CD4-positive, alpha-beta T cell (primary cell): ENCODE data around the gene REV3L. TPM values are rescaled to one million over a fixed set of nuclear protein-coding genes. Genes with fewer than 3 reads are reported as not detected.

Experiments used
- ATAC-seq: fragments of 200-7000 bp; cut with Tn5 transposase; one replicate; pipeline ENCODE4 v1.10.0; 2022; ENCODE audit warnings: mild to moderate bottlenecking; ENCODE audit not compliant: poor library complexity
- CTCF ChIA-PET: fragments of 350-600 bp; sonication (Branson Sonifier 250); formaldehyde crosslinking; loops from one replicate; lab custom pipeline; 2021; ENCODE audit warnings: antibody characterized with exemption, inconsistent platforms; lab: Charles Lee
- POLR2A ChIA-PET: fragments of 350-600 bp; sonication (Branson Sonifier 250); formaldehyde crosslinking; loops from one replicate; lab custom pipeline; 2021; ENCODE audit warnings: antibody characterized with exemption, inconsistent platforms; lab: Charles Lee
- DNase-seq, 14 experiments: peaks; one replicate each; pipeline ENCODE4 v3.0.0-alpha.2; 2013 to 2020; ENCODE audit warnings: mixed read lengths in 2 of 14
- H3K27ac ChIP-seq, 2 donors: one replicate each; pipeline versions ENCODE4 v1.5.1 to v1.7.0; 2013; ENCODE audit warnings: low read length in 2 of 2, low read depth in 1 of 2, mild to moderate bottlenecking in 1 of 2
- H3K27me3 ChIP-seq, 2 experiments: 1 replicate in 1 of 2; 2 replicates in 1 of 2; pipeline versions ENCODE4 v1.6.1 to v1.7.0; 2013; ENCODE audit warnings: low read length in 2 of 2, control low read depth in 1 of 2, mild to moderate bottlenecking in 1 of 2, moderate library complexity in 1 of 2; ENCODE audit not compliant: insufficient read depth in 2 of 2, control insufficient read depth in 1 of 2
- H3K36me3 ChIP-seq: one replicate; pipeline ENCODE4 v1.6.1; 2013; ENCODE audit warnings: low read length, control low read depth; ENCODE audit not compliant: insufficient read depth
- H3K4me1 ChIP-seq: one replicate; pipeline ENCODE4 v1.6.1; 2013; ENCODE audit warnings: low read length, control low read depth; ENCODE audit not compliant: insufficient read depth
- H3K4me3 ChIP-seq: one replicate; pipeline ENCODE4 v1.5.1; 2013; ENCODE audit warnings: mild to moderate bottlenecking, low read length, moderate library complexity
- H3K9me3 ChIP-seq, 2 experiments: 1 replicate in 1 of 2; 2 replicates in 1 of 2; pipeline versions ENCODE4 v1.6.1 to v1.7.0; 2013; ENCODE audit warnings: low read length in 2 of 2, mild to moderate bottlenecking in 2 of 2, control low read depth in 1 of 2, moderate library complexity in 1 of 2; ENCODE audit not compliant: control insufficient read depth in 1 of 2, insufficient read depth in 1 of 2
- H3K27ac Mint-ChIP-seq: one replicate; pipeline ENCODE4 v1.8.0; 2020; ENCODE audit warnings: mixed read lengths
- H3K27me3 Mint-ChIP-seq: one replicate; pipeline ENCODE4 v1.8.0; 2021; ENCODE audit warnings: mixed read lengths
- H3K36me3 Mint-ChIP-seq: one replicate; pipeline ENCODE4 v1.8.0; 2021; ENCODE audit warnings: low read depth, mixed read lengths
- H3K4me1 Mint-ChIP-seq: one replicate; pipeline ENCODE4 v1.8.0; 2021; ENCODE audit warnings: low read depth, mixed read lengths
- H3K4me3 Mint-ChIP-seq: one replicate; pipeline ENCODE4 v1.8.0; 2020; ENCODE audit warnings: mild to moderate bottlenecking, mixed read lengths
- H3K9me3 Mint-ChIP-seq: one replicate; pipeline ENCODE4 v1.8.0; 2020; ENCODE audit warnings: mixed read lengths
- intact Hi-C, 2 experiments: fragments of 100-400 bp; cut with DNase I in 1 of 2; cut with micrococcal nuclease in 1 of 2; formaldehyde crosslinking; loops; one replicate each; pipeline versions ENCODE4 v1.15.1 to v1.9.0; 2023 to 2025; cut with DNase I, micrococcal nuclease
- total RNA-seq, 174 experiments: library from RNA in 2 of 174; stranded (reverse) in 2 of 174; gene quantifications; one replicate each; pipeline ENCODE4 v1.2.3 and lab custom pipeline; 2021 to 2026
- TF ChIP-seq, protein P1 (sequence below): fragments of 200-600 bp; IDR thresholded peaks from one replicate; pipeline ENCODE4 v1.8.0; 2022; ENCODE audit warnings: antibody characterized with exemption, mild to moderate bottlenecking

The REV3L gene
- total RNA-seq, 2 experiments from 2014 or later, result 17.0 to 20.6 TPM

DNA sequence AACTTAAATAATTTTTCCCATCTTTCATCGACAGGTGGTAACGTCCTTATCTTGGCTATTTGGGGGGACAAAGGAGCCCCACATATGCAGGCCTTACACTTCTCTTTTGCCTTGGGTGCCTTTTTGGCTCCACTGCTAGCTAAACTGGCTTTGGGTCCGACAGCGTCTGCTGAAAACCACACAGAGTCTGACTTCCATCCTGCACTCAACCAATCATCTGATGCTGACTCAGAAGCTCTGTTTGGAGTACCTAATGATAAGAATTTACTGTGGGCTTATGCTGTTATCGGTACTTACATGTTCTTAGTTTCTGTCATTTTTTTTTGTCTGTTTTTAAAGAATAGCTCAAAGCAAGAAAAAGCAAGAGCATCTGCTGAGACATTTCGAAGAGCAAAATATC is 217.2 kb downstream of the REV3L start:
- no peaks in the 10 kb centered on the region for H3K9me3 Mint-ChIP-seq
- ATAC-seq (no peak), DNase-seq (no peak)
- no peak overlapping the region for H3K27ac Mint-ChIP-seq
- CTCF ChIA-PET, result no interaction called here
- H3K4me3 Mint-ChIP-seq, result no peak overlapping the region
- peaks cover 0 to 6% of the 10 kb centered on the region in 2 experiments for H3K9me3 ChIP-seq
- no peak overlapping the region for H3K4me3 ChIP-seq
- POLR2A ChIA-PET, result no interaction called here
- peaks cover 75% of the 10 kb centered on the region for H3K36me3 Mint-ChIP-seq
- intact Hi-C loops, result no loop called here
- H3K4me1 ChIP-seq, result peaks cover 8% of the 10 kb centered on the region
- H3K36me3 ChIP-seq, result peaks cover 54% of the 10 kb centered on the region
- no peaks in the 10 kb centered on the region for H3K27me3 Mint-ChIP-seq
- peaks cover 42% of the 10 kb centered on the region for H3K4me1 Mint-ChIP-seq
- H3K27me3 ChIP-seq, result no peaks in the 10 kb centered on the region
- no peak overlapping the region for H3K27ac ChIP-seq
- TF ChIP-seq, protein P1, sequence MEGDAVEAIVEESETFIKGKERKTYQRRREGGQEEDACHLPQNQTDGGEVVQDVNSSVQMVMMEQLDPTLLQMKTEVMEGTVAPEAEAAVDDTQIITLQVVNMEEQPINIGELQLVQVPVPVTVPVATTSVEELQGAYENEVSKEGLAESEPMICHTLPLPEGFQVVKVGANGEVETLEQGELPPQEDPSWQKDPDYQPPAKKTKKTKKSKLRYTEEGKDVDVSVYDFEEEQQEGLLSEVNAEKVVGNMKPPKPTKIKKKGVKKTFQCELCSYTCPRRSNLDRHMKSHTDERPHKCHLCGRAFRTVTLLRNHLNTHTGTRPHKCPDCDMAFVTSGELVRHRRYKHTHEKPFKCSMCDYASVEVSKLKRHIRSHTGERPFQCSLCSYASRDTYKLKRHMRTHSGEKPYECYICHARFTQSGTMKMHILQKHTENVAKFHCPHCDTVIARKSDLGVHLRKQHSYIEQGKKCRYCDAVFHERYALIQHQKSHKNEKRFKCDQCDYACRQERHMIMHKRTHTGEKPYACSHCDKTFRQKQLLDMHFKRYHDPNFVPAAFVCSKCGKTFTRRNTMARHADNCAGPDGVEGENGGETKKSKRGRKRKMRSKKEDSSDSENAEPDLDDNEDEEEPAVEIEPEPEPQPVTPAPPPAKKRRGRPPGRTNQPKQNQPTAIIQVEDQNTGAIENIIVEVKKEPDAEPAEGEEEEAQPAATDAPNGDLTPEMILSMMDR, result no peak

DNA sequence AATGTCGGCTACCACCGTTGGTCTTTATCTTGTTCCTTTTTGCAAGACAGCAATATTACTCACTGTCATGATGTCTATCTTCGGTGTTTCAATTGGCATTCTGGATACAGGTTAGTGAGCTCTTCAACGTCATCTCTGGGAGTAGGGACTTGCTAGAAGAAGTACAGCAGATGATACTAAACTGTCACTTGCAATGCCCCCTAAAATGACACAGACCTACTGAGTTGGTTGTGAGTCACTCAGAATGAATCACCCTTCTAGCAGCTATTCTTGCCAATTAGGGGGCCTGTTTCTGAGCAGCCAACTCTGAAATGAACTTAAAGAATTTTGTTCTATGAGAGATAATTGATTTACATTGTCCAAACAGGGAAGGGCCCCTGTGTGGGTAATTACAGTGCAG is 219.2 kb downstream of the REV3L start:
- no peak for ATAC-seq
- Histone ChIP-seq H3K4me3 (no peak overlapping the region), H3K27me3 (no peaks in the 10 kb centered on the region), H3K27ac (no peak overlapping the region), H3K9me3 (no peaks in the 10 kb centered on the region), H3K36me3 (peaks cover 42% of the 10 kb centered on the region), H3K4me1 (peaks cover 25% of the 10 kb centered on the region)
- CTCF ChIA-PET, result interaction anchor here (0.5 kb wide), 1 partner anchor 780 kb away, joined by 5 read pairs; no protein-coding TSS in a partner anchor
- DNase-seq, result peak in 1 of 14 experiments; percentile 21
- intact Hi-C loops, result loop anchor here in 1 of 2 experiments (5.0 kb wide), 1 partner anchor 823 kb away; the partner anchor contains the start of genes FAM229B and TUBE1
- H3K4me1 Mint-ChIP-seq, result peaks cover 48% of the 10 kb centered on the region
- no peak overlapping the region for H3K27ac Mint-ChIP-seq
- H3K36me3 Mint-ChIP-seq, result peaks cover 64% of the 10 kb centered on the region
- POLR2A ChIA-PET, result no interaction called here
- no peak overlapping the region for H3K4me3 Mint-ChIP-seq
- TF ChIP-seq, protein P1, result no peak
- no peaks in the 10 kb centered on the region for H3K9me3 Mint-ChIP-seq
- no peaks in the 10 kb centered on the region for H3K27me3 Mint-ChIP-seq

DNA sequence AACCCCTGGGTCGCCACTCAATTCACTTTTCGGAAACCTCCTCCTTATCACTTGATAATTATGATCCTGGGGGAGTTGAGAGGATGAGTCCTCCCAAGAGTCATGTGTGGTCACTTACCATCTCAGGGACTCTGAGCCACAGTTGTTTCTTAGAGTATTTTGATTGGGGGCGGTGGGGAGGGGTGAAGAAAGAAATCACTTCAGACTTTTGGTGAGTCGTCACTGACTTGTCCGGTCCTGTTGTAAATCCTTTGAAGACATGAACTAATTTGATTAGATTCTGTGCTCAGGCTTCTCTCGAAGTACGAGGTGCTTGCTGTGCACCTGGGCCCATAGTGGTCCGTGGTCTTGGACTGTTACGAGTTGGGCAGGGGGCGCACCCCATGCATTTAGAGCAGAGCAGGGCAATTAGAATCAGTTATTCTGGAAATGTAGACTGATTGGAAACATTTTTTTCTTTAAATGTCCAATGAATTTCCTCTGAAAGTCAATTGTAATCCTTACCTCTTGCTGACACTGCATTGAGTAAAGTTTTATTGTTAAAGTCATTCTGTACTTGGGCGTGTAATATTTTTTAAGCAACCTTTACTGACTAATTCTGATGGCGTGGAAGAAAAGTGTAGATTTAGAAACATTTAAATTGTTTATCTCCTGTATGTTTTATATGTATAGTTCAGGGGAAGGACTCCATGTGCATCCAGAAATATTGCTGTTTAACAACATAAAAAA is 222.3 kb downstream of the REV3L start:
- no peaks in the 10 kb centered on the region for H3K27me3 ChIP-seq
- Mint-ChIP-seq H3K27ac (peak overlapping the region; percentile 87), H3K36me3 (peaks cover 33% of the 10 kb centered on the region), H3K4me3 (peak overlapping the region; percentile 67), H3K9me3 (no peaks in the 10 kb centered on the region), H3K27me3 (no peaks in the 10 kb centered on the region), H3K4me1 (peaks cover 35% of the 10 kb centered on the region)
- ChIA-PET POLR2A (interaction anchor here (2.4 to 2.7 kb wide), 2 partner anchors 9 to 223 kb away, joined by 9 to 59 read pairs; partner anchors contain the start of gene REV3L), CTCF (no interaction called here)
- ATAC-seq (no peak), DNase-seq (no peak)
- no peak overlapping the region for H3K27ac ChIP-seq
- H3K9me3 ChIP-seq, result no peaks in the 10 kb centered on the region
- H3K4me1 ChIP-seq, result peaks cover 28% of the 10 kb centered on the region
- no peak overlapping the region for H3K4me3 ChIP-seq
- intact Hi-C loops, result loop anchor here in 1 of 2 experiments (5.0 kb wide), 1 partner anchor 827 kb away; the partner anchor contains the start of genes FAM229B and TUBE1
- peaks cover 17% of the 10 kb centered on the region for H3K36me3 ChIP-seq
- TF ChIP-seq, protein P1, result no peak
